ENCODE results near the gene ATXN10. TPM values are rescaled to one million over a fixed set of nuclear protein-coding genes. Genes with fewer than 3 reads are reported as not detected.
A peak's percentile ranks its signal among the peaks of the same experiment; 100 is the strongest.

ATXN10 gene
- total and polyA plus RNA-seq, 2 of the 8 experiments (the other 6 are each of a cell fraction or from before 2014, with no cell fraction given) = 134 to 210 TPM

DNA sequence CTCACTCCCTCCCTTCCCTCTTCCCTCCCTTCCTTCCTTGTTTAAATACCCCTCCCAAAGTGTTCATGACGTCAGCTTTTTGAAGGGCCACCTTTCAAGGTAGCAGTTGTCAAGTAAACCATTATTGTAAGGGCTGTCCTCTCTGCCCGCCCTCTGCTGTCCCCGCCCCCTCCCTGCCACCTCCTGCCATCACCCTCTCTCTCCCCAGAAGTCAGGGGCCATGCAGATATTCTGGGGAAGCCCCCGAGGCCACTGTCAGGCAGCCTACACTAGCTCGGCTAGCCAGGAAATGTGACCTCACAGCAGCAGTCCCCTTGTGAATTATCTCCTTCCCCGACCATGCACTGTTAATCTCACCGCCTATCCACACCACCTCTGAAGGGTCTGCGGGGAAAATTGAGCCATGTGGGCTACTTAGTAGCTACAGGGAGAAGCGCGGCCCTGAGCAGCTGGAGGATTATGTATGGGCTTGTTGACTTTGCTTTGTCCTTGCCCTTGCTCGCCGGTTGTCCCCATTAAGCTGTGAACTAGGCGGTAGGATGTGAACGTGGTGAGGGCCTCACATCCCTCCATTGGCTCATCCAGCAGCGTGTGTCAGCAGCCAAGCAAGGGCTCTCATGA, 42.1 kb upstream of the ATXN10 start:
- CTCF ChIA-PET (ENCODE audit: partially characterized antibody) = interaction anchor here (0.5 to 3.7 kb wide), 10 partner anchors 10 to 616 kb away, joined by 3 to 14 read pairs (median 3); no protein-coding TSS in a partner anchor
- peak overlapping the region in 1 of 4 experiments; percentile 7; a peak in 1 of 7 replicates for H3K9ac ChIP-seq (replicated peaks in 1 of 4; ENCODE audit: extremely low read depth in 1 of 4, low read depth in 3 of 4, low read length in 3 of 4)
- POLR2A ChIA-PET (ENCODE audit: partially characterized antibody) = interaction anchor here (1.1 to 1.4 kb wide), 2 partner anchors 11 to 13 kb away, joined by 3 to 5 read pairs; no protein-coding TSS in a partner anchor
- H3K27me3 ChIP-seq (replicated peaks in 1 of 4; ENCODE audit: control insufficient read depth in 3 of 4, extremely low read depth in 1 of 4, insufficient read depth in 3 of 4, low read length in 3 of 4) = no peaks in the 10 kb centered on the region; a peak in 3 of 7 replicates
- no peaks in the 10 kb centered on the region for H3K9me3 ChIP-seq (ENCODE audit: insufficient read depth in 2 of 2, low read depth in 1 of 2, low read length in 1 of 2)
- DNase-seq (ENCODE audit: low read depth in 1 of 2, low spot score in 2 of 2) (no peak), FAIRE-seq (peak; percentile 42)
- no peak overlapping the region for H3K27ac ChIP-seq (ENCODE audit: low read depth, low read length)
- no peak overlapping the region for H3K23ac ChIP-seq (ENCODE audit: insufficient read length)
- peak overlapping the region in 1 of 2 experiments; percentile 29; a peak in 1 of 4 replicates for H3K4me2 ChIP-seq (ENCODE audit: insufficient read depth in 1 of 2, low read depth in 2 of 2, low read length in 2 of 2)
- H2BK5ac ChIP-seq (ENCODE audit: low read depth, low read length) = peak overlapping the region; percentile 87; the same call in 1 of the 2 replicates
- no peaks in the 10 kb centered on the region for H3K79me1 ChIP-seq (ENCODE audit: low read depth, low read length)
- no peak overlapping the region for H2AFZ ChIP-seq (ENCODE audit: low read length)
- 0 out of 2 replicates have a peak, but pooled peaks have one; percentile 39 for TF ChIP-seq ATF2 (IDR thresholded peaks at IDR 0.05; ENCODE audit: low read length)
- TF ChIP-seq RNF2 (IDR thresholded peaks at IDR 0.05; ENCODE audit: borderline replicate concordance, low read depth, low read length, missing control alignments, poor library complexity, severe bottlenecking) = no peak
- peak; percentile 63 for TF ChIP-seq CREB1 (IDR thresholded peaks at IDR 0.05)
- peak overlapping the region; percentile 7 for H2BK120ac ChIP-seq (replicated peaks; ENCODE audit: low read depth, low read length)
- H3K18ac ChIP-seq (ENCODE audit: extremely low read depth, low read length) = peak overlapping the region; percentile 34; the same call in 1 of the 2 replicates
- WGBS, 2 experiments (ENCODE audit: extremely low coverage in 1 of 2, insufficient coverage in 1 of 2, insufficient read length in 1 of 2, insufficient replicate concordance in 2 of 2, low coverage in 1 of 2, low lambda C conversion rate in 2 of 2, missing lambda C conversion rate in 1 of 2) = 43% methylated on average over 14 of the region's 15 CpGs; no CpG with 5 or more reads in 1 of the 2 experiments
- H3K4me3 ChIP-seq (ENCODE audit: extremely low read depth in 1 of 4, insufficient read depth in 2 of 4, low read depth in 3 of 4, low read length in 4 of 4) = no peak overlapping the region
- peak overlapping the region; percentile 61 for H4K91ac ChIP-seq (replicated peaks; ENCODE audit: insufficient read length, low read length)
- H3K56ac ChIP-seq (replicated peaks; ENCODE audit: insufficient read length, low read depth, low read length) = no peak overlapping the region
- no peaks in the 10 kb centered on the region for H3K79me2 ChIP-seq (ENCODE audit: control insufficient read depth in 1 of 2, insufficient read depth in 2 of 2, low read length in 2 of 2)
- no peak overlapping the region for H2BK15ac ChIP-seq (ENCODE audit: low read length)
- no peaks in the 10 kb centered on the region for H4K20me1 ChIP-seq (replicated peaks in 1 of 2; ENCODE audit: control insufficient read depth in 1 of 2, insufficient read depth in 2 of 2, low read length in 2 of 2)
- no peak overlapping the region for H3K14ac ChIP-seq (ENCODE audit: insufficient read length)
- H2AK5ac ChIP-seq (ENCODE audit: low read depth, low read length) = no peak overlapping the region
- H4K5ac ChIP-seq (ENCODE audit: insufficient read length, low read depth, low read length) = no peak overlapping the region
- peak overlapping the region; percentile 68; the same call in 1 of the 2 replicates for H2BK12ac ChIP-seq (ENCODE audit: low read depth, low read length)
- no peak overlapping the region for H4K8ac ChIP-seq (ENCODE audit: extremely low read depth, insufficient read depth, low read length)
- H3K4me1 ChIP-seq (replicated peaks in 1 of 4; ENCODE audit: control insufficient read depth in 3 of 4, insufficient read depth in 4 of 4, low read length in 3 of 4) = peaks cover 22 to 31% (median 28%) of the 10 kb centered on the region in 4 experiments
- peak overlapping the region; percentile 85 for H3K4ac ChIP-seq (replicated peaks; ENCODE audit: insufficient read length, low read depth, low read length)
- H2BK20ac ChIP-seq (ENCODE audit: low read length) = 0 out of 2 replicates have a peak overlapping the region, but pooled peaks have one; percentile 5
- no peaks in the 10 kb centered on the region for H3K23me2 ChIP-seq (ENCODE audit: low read depth, low read length)
- no peaks in the 10 kb centered on the region for H3K36me3 ChIP-seq (ENCODE audit: control insufficient read depth in 2 of 4, insufficient read depth in 4 of 4, low read length in 3 of 4)

Measured in H1 (cell line).